ENCODE results near the gene UBR4. TPM values are rescaled to one million over a fixed set of nuclear protein-coding genes. Genes with fewer than 3 reads are reported as not detected.

Gene UBR4
- total and polyA plus RNA-seq, 2 experiments from 2014 or later = 111 to 230 TPM

- H3K27ac Mint-ChIP-seq = no peak overlapping the region
- Histone ChIP-seq H3K9me2 (ENCODE audit: insufficient read depth) (no peaks in the 10 kb centered on the region), H3F3A (replicated peaks; ENCODE audit: low read depth) (0 out of 2 replicates have a peak, but pooled peaks cover 7% of the 10 kb centered on the region), H3K79me2 (replicated peaks; ENCODE audit: insufficient read depth) (no peaks in the 10 kb centered on the region), H3K27me3 (ENCODE audit: insufficient read depth) (no peaks in the 10 kb centered on the region), H2AFZ (no peak overlapping the region), H3K36me3 (ENCODE audit: insufficient read depth) (peaks cover 96% of the 10 kb centered on the region), H3K4me1 (ENCODE audit: insufficient read depth) (no peaks in the 10 kb centered on the region), H3K4me2 (no peak overlapping the region), H3K27ac (ENCODE audit: low read depth) (no peak overlapping the region), H3K4me3 (no peak overlapping the region), H4K20me1 (replicated peaks; ENCODE audit: insufficient read depth) (peaks cover 34% of the 10 kb centered on the region)
- no peak for DNase-seq (ENCODE audit: low spot score)
- no peaks in the 10 kb centered on the region for H3K9me3 Mint-ChIP-seq
- H3K27me3 Mint-ChIP-seq (ENCODE audit: insufficient read depth, low read depth, poor library complexity) = peaks cover 9% of the 10 kb centered on the region
- H3K4me3 Mint-ChIP-seq = no peak overlapping the region
- TF ChIP-seq CTCF (conservative IDR thresholded peaks at IDR 0.05; ENCODE audit: low read depth in 2 of 2) (no peak), EZH2phosphoT487 (IDR thresholded peaks at IDR 0.05; ENCODE audit: unreplicated experiment) (no peak), ETS1 (IDR thresholded peaks at IDR 0.05) (no peak), CREB1 (CRISPR knock-in tag; IDR thresholded peaks at IDR 0.05; ENCODE audit: low read depth) (no peak), STAT1 (IDR thresholded peaks at IDR 0.05; ENCODE audit: unreplicated experiment) (no peak), POLR2AphosphoS5 (IDR thresholded peaks at IDR 0.05; ENCODE audit: low read depth) (no peak), ZNF331 (CRISPR knock-in tag; IDR thresholded peaks at IDR 0.05; ENCODE audit: low read depth) (no peak), ZNF114 (CRISPR knock-in tag; IDR thresholded peaks at IDR 0.05) (no peak), NANOG (IDR thresholded peaks at IDR 0.05; ENCODE audit: borderline replicate concordance) (no peak), EZH2 (IDR thresholded peaks at IDR 0.05; ENCODE audit: low read depth, unreplicated experiment) (no peak), JUNB (IDR thresholded peaks at IDR 0.05; ENCODE audit: unreplicated experiment) (no peak)
- TF ChIP-seq, protein P1, sequence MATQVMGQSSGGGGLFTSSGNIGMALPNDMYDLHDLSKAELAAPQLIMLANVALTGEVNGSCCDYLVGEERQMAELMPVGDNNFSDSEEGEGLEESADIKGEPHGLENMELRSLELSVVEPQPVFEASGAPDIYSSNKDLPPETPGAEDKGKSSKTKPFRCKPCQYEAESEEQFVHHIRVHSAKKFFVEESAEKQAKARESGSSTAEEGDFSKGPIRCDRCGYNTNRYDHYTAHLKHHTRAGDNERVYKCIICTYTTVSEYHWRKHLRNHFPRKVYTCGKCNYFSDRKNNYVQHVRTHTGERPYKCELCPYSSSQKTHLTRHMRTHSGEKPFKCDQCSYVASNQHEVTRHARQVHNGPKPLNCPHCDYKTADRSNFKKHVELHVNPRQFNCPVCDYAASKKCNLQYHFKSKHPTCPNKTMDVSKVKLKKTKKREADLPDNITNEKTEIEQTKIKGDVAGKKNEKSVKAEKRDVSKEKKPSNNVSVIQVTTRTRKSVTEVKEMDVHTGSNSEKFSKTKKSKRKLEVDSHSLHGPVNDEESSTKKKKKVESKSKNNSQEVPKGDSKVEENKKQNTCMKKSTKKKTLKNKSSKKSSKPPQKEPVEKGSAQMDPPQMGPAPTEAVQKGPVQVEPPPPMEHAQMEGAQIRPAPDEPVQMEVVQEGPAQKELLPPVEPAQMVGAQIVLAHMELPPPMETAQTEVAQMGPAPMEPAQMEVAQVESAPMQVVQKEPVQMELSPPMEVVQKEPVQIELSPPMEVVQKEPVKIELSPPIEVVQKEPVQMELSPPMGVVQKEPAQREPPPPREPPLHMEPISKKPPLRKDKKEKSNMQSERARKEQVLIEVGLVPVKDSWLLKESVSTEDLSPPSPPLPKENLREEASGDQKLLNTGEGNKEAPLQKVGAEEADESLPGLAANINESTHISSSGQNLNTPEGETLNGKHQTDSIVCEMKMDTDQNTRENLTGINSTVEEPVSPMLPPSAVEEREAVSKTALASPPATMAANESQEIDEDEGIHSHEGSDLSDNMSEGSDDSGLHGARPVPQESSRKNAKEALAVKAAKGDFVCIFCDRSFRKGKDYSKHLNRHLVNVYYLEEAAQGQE (IDR thresholded peaks at IDR 0.05; ENCODE audit: unreplicated experiment) = no peak
- TF ChIP-seq, protein P2, sequence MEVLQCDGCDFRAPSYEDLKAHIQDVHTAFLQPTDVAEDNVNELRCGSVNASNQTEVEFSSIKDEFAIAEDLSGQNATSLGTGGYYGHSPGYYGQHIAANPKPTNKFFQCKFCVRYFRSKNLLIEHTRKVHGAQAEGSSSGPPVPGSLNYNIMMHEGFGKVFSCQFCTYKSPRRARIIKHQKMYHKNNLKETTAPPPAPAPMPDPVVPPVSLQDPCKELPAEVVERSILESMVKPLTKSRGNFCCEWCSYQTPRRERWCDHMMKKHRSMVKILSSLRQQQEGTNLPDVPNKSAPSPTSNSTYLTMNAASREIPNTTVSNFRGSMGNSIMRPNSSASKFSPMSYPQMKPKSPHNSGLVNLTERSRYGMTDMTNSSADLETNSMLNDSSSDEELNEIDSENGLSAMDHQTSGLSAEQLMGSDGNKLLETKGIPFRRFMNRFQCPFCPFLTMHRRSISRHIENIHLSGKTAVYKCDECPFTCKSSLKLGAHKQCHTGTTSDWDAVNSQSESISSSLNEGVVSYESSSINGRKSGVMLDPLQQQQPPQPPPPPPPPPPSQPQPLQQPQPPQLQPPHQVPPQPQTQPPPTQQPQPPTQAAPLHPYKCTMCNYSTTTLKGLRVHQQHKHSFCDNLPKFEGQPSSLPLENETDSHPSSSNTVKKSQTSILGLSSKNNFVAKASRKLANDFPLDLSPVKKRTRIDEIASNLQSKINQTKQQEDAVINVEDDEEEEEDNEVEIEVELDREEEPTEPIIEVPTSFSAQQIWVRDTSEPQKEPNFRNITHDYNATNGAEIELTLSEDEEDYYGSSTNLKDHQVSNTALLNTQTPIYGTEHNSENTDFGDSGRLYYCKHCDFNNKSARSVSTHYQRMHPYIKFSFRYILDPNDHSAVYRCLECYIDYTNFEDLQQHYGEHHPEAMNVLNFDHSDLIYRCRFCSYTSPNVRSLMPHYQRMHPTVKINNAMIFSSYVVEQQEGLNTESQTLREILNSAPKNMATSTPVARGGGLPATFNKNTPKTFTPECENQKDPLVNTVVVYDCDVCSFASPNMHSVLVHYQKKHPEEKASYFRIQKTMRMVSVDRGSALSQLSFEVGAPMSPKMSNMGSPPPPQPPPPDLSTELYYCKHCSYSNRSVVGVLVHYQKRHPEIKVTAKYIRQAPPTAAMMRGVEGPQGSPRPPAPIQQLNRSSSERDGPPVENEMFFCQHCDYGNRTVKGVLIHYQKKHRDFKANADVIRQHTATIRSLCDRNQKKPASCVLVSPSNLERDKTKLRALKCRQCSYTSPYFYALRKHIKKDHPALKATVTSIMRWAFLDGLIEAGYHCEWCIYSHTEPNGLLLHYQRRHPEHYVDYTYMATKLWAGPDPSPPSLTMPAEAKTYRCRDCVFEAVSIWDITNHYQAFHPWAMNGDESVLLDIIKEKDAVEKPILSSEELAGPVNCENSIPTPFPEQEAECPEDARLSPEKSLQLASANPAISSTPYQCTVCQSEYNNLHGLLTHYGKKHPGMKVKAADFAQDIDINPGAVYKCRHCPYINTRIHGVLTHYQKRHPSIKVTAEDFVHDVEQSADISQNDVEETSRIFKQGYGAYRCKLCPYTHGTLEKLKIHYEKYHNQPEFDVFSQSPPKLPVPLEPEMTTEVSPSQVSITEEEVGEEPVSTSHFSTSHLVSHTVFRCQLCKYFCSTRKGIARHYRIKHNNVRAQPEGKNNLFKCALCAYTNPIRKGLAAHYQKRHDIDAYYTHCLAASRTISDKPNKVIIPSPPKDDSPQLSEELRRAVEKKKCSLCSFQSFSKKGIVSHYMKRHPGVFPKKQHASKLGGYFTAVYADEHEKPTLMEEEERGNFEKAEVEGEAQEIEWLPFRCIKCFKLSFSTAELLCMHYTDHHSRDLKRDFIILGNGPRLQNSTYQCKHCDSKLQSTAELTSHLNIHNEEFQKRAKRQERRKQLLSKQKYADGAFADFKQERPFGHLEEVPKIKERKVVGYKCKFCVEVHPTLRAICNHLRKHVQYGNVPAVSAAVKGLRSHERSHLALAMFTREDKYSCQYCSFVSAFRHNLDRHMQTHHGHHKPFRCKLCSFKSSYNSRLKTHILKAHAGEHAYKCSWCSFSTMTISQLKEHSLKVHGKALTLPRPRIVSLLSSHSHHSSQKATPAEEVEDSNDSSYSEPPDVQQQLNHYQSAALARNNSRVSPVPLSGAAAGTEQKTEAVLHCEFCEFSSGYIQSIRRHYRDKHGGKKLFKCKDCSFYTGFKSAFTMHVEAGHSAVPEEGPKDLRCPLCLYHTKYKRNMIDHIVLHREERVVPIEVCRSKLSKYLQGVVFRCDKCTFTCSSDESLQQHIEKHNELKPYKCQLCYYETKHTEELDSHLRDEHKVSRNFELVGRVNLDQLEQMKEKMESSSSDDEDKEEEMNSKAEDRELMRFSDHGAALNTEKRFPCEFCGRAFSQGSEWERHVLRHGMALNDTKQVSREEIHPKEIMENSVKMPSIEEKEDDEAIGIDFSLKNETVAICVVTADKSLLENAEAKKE (CRISPR knock-in tag; IDR thresholded peaks at IDR 0.05) = no peak
- H3K4me1 Mint-ChIP-seq = no peaks in the 10 kb centered on the region
- no peak for ATAC-seq
- peaks cover 96% of the 10 kb centered on the region for H3K36me3 Mint-ChIP-seq (ENCODE audit: low read depth)
These were observed 90.0 kb downstream of the UBR4 start for GRCh38 chr1:19120070-19120469.

Measured in GM23338 (cell line).